Measurements from ENCODE around the gene WASF2. TPM values are rescaled to one million over a fixed set of nuclear protein-coding genes. Genes with fewer than 3 reads are reported as not detected.
A peak's percentile ranks its signal among the peaks of the same experiment; 100 is the strongest.

WASF2 gene
- total RNA-seq, 1 experiment from 2014 or later: 104 TPM

- TF ChIP-seq E2F1 (CRISPR knock-in tag; IDR thresholded peaks at IDR 0.05) (no peak), SMAD3 (CRISPR knock-in tag; IDR thresholded peaks at IDR 0.05; ENCODE audit: borderline replicate concordance) (0 out of 2 replicates have a peak, but pooled peaks have one; percentile 34), MAX (CRISPR knock-in tag; IDR thresholded peaks at IDR 0.05) (peak; percentile 47; the same call in 1 of the 2 replicates), TEAD4 (CRISPR knock-in tag; IDR thresholded peaks at IDR 0.05) (no peak), ZNF423 (CRISPR knock-in tag; IDR thresholded peaks at IDR 0.05) (peak; percentile 90), ZNF512 (CRISPR knock-in tag; IDR thresholded peaks at IDR 0.05; ENCODE audit: borderline replicate concordance) (no peak), CBFB (CRISPR knock-in tag; IDR thresholded peaks at IDR 0.05; ENCODE audit: low read depth) (no peak), ZNF281 (CRISPR knock-in tag; IDR thresholded peaks at IDR 0.05) (peak; percentile 68), ARID4B (CRISPR knock-in tag; IDR thresholded peaks at IDR 0.05; ENCODE audit: borderline replicate concordance) (peak; percentile 62; the same call in 1 of the 2 replicates), TEAD1 (CRISPR knock-in tag; IDR thresholded peaks at IDR 0.05) (peak; percentile 32; the same call in 1 of the 2 replicates), NFATC4 (CRISPR knock-in tag; IDR thresholded peaks at IDR 0.05) (no peak)
These were observed 37.4 kb upstream of the WASF2 start (continued) for GRCh38 chr1:27527223-27527889.

- TF ChIP-seq NFE2L1 (CRISPR knock-in tag; IDR thresholded peaks at IDR 0.05) (peak; percentile 35; the same call in 1 of the 2 replicates), SP1 (CRISPR knock-in tag; conservative IDR thresholded peaks at IDR 0.05) (no peak), HMGXB4 (CRISPR knock-in tag; IDR thresholded peaks at IDR 0.05) (no peak), E2F5 (CRISPR knock-in tag; IDR thresholded peaks at IDR 0.05) (no peak), PRDM15 (CRISPR knock-in tag; IDR thresholded peaks at IDR 0.05) (no peak)
- ATAC-seq (no peak), DNase-seq (ENCODE audit: low spot score) (no peak)
- no peaks in the 10 kb centered on the region; the same call in 1 of the 2 replicates for H3K27me3 Mint-ChIP-seq (ENCODE audit: low read depth)
- H3K4me3 Mint-ChIP-seq: peak overlapping the region; percentile 55
- ChIA-PET CTCF (interaction anchor here (0.6 to 3.7 kb wide), 19 partner anchors 10 to 169 kb away, joined by 3 to 33 read pairs (median 4); partner anchors contain the start of gene WASF2), POLR2A (interaction anchor here (0.7 to 1.5 kb wide), 9 partner anchors 14 to 219 kb away, joined by 3 to 7 read pairs (median 3); no protein-coding TSS in a partner anchor)
- peak overlapping the region; percentile 85 for H3K27ac Mint-ChIP-seq
- H3K4me1 Mint-ChIP-seq: peaks cover 65% of the 10 kb centered on the region
- no peaks in the 10 kb centered on the region for H3K36me3 Mint-ChIP-seq
- no peaks in the 10 kb centered on the region for H3K9me3 Mint-ChIP-seq
These were observed 36.7 kb upstream of the WASF2 start for GRCh38 chr1:27526569-27527222.

Measured in WTC11 (cell line).